Measurements from ENCODE around the gene PACRG. TPM values are rescaled to one million over a fixed set of nuclear protein-coding genes. Genes with fewer than 3 reads are reported as not detected.
"Not testable (repeated sequence)": the region's sequence is repeated elsewhere in the genome, so short reads cannot be mapped to it uniquely, and the experiment has no call there.

Gene PACRG
- polyA plus RNA-seq, 3 donors, result 14.2 to 16.6 (median 16.4) TPM

DNA sequence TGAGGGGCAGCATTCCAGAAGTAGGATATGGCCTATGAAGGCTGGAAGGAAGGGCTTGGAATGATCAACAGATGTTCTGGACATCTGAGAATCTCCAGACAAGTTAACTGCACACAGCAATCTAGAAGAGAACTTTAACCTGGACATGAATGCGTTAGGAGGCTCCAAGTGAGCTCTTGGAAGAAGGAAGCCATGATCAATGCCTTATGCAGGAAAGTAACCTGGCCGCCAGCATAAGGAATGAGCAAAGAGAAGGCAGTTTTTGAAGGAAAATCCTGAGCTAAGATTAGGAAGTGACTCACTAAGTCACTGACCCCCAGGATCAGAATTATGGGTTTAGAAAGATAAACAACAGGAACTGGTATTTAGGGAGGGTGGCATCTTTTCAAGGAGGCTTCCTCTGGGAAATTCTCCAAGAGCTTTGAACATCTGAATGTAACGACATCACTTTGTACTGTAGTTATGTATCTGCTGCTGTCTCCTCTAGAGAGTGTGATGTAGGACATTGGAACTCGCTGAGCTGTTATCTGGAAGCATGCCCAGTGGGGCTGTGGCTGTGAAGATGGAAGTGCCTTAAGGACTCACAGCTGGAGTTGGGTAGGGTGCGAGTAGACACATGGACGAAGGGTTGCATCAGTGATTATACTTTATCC lies 236.8 kb downstream of the PACRG start:
- peak in 3 of 11 donors; percentile 34 to 52 (median 35) for DNase-seq (ENCODE audit: extremely low read depth in 1 of 11, low read depth in 9 of 11, low spot score in 4 of 11)

DNA sequence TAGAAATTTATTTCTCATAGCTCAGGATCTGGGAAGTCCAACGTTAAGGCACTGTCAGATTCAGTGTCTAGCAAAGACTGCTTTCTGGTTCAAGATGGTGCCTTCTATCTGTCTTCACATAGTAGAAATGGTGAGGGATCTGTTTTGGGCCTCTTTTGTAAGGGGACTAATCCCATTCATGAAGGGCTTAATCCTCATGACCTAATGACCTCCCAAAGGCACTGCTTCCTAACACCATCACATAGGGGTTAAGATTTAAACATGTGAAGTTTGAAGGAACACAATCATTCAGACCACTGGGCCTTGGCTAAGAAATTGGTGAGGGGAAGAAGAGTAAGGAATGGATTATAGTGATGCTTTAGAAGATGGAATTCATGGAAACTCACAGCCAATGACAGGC lies 237.6 kb downstream of the PACRG start:
- no peak for DNase-seq (ENCODE audit: extremely low read depth in 1 of 11, low read depth in 9 of 11, low spot score in 4 of 11)

- no peak for DNase-seq (ENCODE audit: extremely low read depth in 1 of 11, low read depth in 9 of 11, low spot score in 4 of 11)
Measured at GRCh38 chr6:162970246-162970645, 242.5 kb downstream of the PACRG start.

GRCh38 chr6:162971356-162971755 lies 243.6 kb downstream of the PACRG start:
- no peak for DNase-seq (ENCODE audit: extremely low read depth in 1 of 11, low read depth in 9 of 11, low spot score in 4 of 11)

GRCh38 chr6:162973151-162973872 lies 245.5 kb downstream of the PACRG start:
- peak in 10 of 11 donors; percentile 35 to 83 (median 64) for DNase-seq (ENCODE audit: extremely low read depth in 1 of 11, low read depth in 9 of 11, low spot score in 4 of 11)

DNA sequence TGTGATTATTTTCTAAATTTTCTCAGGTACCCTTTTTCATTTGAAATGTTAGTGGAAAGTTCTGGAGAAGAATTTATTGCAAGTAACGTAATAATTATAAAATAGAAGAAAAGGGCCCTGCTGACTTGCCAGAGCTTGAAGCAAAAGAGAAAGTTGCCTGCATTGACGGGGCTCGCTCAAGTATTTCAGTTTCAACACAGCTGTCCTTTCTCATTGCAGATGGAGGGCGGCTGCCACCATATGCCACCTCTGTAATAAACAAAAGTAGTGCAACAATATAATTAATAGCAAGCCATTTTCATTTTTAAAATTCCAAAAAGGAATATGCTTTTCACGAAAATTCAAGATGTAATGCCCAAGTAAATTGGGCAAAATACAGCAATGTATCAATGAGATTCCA lies 246.2 kb downstream of the PACRG start:
- no peak for DNase-seq (ENCODE audit: extremely low read depth in 1 of 11, low read depth in 9 of 11, low spot score in 4 of 11)

- DNase-seq (ENCODE audit: extremely low read depth in 1 of 11, low read depth in 9 of 11, low spot score in 4 of 11), result no peak
Measured at GRCh38 chr6:162974685-162975084, 246.9 kb downstream of the PACRG start.

DNA sequence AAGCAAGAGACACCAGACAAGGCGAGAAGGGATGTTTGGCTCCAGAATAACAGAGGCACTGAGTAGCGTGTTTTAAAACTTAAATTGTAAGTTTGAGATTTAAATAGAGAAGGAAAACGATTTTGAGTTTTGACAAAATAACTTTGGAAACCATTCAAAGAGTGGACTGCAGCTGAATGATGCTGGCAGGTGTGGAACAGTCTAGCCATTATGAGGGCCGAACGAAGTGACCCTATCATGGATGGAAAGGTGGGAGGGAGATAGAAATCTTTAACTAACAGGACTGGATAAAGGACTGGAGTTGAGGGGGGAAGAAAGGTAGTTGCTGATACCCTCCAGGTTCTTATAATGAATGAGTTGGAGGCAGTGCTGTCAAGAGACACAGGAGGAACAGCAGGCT lies 248.4 kb downstream of the PACRG start:
- DNase-seq (ENCODE audit: extremely low read depth in 1 of 11, low read depth in 9 of 11, low spot score in 4 of 11), result no peak

DNA sequence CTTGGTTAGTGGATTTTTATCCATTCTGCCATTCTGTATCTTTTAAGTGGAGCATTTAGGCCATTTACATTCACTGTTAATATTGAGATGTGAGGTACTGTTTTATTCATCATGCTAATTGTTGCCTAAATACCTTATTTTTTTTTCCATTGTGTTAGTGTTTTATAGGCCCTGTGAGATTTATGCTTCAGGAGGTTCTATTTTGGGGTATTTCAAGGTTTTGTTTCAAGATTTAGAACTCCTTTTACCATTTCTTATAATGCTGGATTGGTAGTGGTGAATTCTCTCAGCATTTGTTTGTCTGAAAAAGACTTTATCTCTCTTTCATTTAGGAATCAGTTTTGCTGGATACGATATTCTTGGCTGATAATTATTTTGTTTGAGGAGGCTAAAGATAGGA lies 255.5 kb downstream of the PACRG start:
- not testable (repeated sequence) for DNase-seq (ENCODE audit: extremely low read depth in 1 of 11, low read depth in 9 of 11, low spot score in 4 of 11)

GRCh38 chr6:162998777-162999176 lies 271.0 kb downstream of the PACRG start:
- DNase-seq (ENCODE audit: extremely low read depth in 1 of 11, low read depth in 9 of 11, low spot score in 4 of 11), result no peak

GRCh38 chr6:162999575-163000285 lies 272.0 kb downstream of the PACRG start:
- DNase-seq (ENCODE audit: extremely low read depth in 1 of 11, low read depth in 9 of 11, low spot score in 4 of 11), result no peak

DNA sequence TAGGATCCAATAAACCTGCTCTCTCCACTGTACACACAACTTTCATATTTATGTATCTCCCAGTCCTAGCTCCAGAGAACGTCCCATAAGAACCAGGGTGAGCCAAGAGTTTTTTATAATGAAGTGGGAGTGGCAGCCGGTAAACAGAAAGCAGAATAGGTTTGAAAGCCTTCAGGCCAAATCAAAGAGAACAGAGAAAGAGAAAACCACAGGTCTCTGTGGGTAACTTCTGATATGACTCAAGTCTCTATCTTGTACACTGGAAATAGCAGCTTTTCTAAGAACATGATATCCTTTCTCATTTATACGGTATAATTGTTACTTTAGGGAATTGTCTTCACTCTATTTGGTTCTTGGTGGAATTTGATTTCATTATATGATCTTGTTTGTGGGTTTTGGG lies 273.6 kb downstream of the PACRG start:
- no peak for DNase-seq (ENCODE audit: extremely low read depth in 1 of 11, low read depth in 9 of 11, low spot score in 4 of 11)

DNA sequence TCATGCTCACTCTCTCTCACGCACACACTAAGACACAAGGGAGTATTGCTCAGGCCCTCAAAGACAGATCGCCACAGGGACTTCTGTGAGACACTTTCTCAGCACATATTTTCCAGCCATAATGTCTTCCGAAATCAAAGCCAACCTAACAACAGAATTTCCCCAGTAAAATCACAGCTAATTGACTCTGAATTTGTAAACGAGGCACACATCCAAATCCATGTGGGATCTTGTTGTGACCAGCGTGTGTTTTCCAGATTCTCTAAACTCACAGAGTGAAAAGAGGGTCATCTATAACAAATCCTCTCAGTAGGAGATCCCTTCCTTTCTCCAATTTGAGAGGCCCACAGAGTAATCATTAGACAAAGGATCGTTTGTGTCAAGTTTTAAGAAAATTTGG lies 280.4 kb downstream of the PACRG start:
- no peak for DNase-seq (ENCODE audit: extremely low read depth in 1 of 11, low read depth in 9 of 11, low spot score in 4 of 11)

DNA sequence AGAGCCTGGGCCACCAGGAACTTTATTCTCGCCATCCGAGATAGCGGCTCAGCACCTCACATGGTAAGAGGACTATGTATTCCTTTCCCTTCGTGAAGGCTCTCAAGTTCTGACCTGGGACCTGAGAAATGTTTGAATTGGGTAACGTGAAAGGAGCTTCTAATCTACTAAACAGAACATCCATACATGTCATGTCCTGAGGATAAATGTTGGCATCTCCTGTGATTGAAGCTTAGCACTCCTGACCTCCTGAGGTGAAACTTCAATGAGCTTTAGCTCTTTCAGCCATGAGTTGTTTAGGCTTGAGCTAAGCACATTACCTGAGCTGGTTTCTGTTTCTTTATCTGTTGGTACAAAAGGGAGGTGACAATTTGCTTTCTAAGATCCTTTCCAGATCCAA lies 280.9 kb downstream of the PACRG start:
- no peak for DNase-seq (ENCODE audit: extremely low read depth in 1 of 11, low read depth in 9 of 11, low spot score in 4 of 11)

DNA sequence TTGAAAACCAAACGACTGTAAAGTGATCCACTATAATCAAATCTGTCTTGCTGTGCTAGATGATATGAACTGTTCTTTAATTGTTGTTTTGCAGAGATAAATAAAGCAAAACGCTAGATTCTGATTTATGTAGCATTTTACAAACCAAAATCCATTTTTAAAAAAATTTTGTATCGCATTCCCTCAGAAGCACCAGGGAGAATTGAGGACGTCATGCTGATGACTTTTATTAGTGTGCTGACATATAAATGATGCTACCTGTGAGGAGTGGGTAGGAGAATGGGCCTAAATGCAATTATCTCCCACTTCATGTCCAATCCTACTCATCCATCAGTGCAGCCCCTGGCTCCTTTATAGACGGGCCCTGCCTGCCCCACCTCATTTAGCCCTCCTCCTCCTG lies 282.4 kb downstream of the PACRG start:
- no peak for DNase-seq (ENCODE audit: extremely low read depth in 1 of 11, low read depth in 9 of 11, low spot score in 4 of 11)

DNA sequence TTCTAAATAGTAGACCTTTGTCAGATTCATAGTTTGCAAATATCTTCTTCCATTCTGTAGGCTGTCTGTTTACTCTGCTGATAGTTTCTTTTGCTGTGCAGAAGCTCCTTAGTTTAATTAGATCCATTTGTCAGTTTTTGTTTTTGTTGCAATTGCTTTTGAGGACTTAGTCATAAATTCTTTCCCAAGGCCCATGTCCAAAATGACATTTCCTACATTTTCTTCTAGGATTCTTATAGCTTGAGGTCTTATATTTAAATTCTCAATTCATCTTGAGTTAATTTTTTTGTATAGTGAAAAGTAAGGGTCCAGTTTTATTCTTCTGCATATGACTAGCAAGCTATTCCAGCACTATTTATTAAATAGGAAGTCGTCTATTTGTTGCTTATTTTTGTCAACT lies 287.0 kb downstream of the PACRG start:
- no peak for DNase-seq (ENCODE audit: extremely low read depth in 1 of 11, low read depth in 9 of 11, low spot score in 4 of 11)

DNA sequence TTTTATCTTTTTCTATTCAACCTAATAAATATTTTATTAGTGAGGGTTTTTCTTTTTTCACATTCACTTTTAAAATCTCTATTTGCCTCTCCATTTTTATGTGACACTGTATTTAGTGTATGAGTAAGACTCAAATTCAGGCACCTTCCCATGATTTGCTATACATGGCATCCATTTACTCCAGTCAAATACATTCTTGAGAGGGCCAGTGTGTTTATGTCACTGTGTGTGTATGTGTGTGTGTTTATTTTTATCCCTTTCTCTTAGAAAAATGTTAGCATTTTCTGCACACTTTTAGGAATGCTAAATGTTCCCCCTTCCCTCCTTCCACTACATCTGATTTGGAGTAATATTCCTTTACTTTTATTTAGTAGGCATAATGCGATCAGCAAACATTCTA lies 290.0 kb downstream of the PACRG start:
- no peak for DNase-seq (ENCODE audit: extremely low read depth in 1 of 11, low read depth in 9 of 11, low spot score in 4 of 11)

DNA sequence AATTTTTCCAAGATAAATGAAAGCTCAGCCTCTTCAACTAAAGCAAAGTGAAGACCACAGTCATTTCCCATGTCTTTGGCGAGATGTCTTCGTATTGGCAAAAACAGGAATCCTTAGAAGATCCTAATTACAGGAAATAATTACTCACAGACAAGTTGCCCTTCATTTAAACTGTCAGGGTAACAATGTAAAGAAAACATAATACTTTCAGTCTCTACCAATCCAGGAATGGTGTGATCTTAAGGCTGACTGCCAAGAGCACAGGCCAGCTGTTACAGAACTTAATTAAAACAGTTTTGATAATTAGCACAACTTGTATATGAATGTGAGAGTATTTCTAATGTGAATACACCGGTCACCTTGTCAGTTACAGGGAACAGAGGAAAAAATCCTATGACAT lies 292.2 kb downstream of the PACRG start:
- no peak for DNase-seq (ENCODE audit: extremely low read depth in 1 of 11, low read depth in 9 of 11, low spot score in 4 of 11)

DNA sequence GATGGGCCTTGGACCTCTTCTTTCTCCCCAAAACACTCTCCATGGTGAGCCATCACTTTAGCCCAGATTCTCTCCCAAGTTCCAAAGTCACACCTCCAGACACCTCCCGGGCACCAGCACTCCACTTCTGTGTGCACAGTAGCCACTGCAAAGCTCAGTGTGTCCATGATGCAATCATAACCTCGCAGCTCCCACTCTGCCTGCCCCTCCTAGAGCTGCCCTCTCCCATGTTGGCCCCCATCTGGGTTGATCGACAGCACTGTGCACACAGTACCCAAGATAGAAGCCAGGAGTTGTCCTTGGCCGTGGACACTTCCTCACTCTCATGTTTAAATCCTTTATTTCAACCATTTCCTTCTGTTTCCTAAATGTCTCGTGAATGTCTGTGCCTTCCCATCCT lies 293.3 kb downstream of the PACRG start:
- DNase-seq (ENCODE audit: extremely low read depth in 1 of 11, low read depth in 9 of 11, low spot score in 4 of 11), result no peak

- no peak for DNase-seq (ENCODE audit: extremely low read depth in 1 of 11, low read depth in 9 of 11, low spot score in 4 of 11)
Measured at GRCh38 chr6:163023700-163024099, 295.9 kb downstream of the PACRG start.

All from renal cortex interstitium (tissue), 11 donors.